ENCODE measurements around the gene NDOR1.

DNA sequence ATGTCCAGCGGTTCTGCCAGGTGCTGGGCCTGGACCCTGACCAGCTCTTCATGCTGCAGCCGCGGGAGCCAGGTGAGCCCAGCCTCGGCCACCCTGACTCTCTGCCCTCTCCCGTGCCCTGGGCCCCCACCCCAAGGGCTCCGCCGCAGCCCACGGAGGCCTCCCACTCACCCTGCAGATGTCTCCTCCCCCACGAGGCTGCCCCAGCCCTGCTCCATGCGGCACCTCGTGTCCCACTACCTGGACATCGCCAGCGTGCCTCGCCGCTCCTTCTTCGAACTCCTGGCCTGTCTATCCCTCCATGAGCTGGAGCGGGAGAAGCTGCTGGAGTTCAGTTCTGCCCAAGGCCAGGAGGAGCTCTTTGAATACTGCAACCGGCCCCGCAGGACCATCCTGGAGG is 9.1 kb downstream of the NDOR1 start:
- TF ChIP-seq, protein P1, sequence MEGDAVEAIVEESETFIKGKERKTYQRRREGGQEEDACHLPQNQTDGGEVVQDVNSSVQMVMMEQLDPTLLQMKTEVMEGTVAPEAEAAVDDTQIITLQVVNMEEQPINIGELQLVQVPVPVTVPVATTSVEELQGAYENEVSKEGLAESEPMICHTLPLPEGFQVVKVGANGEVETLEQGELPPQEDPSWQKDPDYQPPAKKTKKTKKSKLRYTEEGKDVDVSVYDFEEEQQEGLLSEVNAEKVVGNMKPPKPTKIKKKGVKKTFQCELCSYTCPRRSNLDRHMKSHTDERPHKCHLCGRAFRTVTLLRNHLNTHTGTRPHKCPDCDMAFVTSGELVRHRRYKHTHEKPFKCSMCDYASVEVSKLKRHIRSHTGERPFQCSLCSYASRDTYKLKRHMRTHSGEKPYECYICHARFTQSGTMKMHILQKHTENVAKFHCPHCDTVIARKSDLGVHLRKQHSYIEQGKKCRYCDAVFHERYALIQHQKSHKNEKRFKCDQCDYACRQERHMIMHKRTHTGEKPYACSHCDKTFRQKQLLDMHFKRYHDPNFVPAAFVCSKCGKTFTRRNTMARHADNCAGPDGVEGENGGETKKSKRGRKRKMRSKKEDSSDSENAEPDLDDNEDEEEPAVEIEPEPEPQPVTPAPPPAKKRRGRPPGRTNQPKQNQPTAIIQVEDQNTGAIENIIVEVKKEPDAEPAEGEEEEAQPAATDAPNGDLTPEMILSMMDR (IDR thresholded peaks at IDR 0.05) = no peak
- TF ChIP-seq POLR2A (IDR thresholded peaks at IDR 0.05) (no peak), POLR2AphosphoS5 (IDR thresholded peaks at IDR 0.05) (no peak)

All from transverse colon (tissue), 4 donors.